NCI-H1436 treated with DMSO at 0.1 percent for 48 hours (cell line): Measurements from ENCODE around the gene SAP30BP.

Experiments
- DNase-seq: peaks from one replicate; lab custom pipeline; 2025; lab: John Stamatoyannopoulos, UW

Gene SAP30BP

DNA sequence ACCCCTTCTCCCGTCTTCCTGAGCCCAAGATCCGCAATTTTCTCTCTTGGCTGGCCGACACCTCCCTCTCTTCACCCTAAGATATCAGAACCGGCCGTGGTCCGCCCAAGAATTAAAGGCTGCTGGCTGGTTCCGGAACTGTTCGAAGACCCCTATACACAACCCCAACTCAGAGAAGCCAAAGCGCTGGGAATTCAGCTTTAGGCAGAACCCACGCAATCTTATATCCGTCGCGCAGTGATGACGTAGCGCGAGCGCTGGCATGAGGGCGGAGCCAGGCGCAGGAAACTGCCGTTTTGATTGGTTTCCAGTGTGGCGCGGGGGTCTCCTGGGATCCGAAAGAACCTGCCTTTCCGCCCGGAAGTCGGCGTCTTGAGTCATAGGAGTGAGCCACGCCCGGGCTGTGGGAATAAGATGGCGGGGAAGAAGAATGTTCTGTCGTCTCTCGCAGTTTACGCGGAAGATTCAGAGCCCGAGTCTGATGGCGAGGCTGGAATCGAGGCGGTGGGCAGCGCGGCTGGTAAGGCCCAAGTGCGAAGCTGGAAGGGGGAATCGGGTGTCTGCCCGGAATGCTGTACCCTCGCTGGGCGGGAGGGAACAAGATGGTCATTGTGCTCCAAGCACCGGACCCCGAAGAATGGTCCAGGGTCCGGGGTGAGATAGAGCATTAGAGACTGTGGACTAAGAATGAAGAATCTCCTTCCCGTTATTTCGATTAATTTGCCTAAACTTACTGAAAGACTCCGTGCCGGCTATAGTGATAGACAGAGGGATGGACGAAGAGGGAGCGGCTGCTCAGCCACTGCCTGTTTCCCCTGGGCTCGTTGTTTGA, at the start of gene SAP30BP, which contains the start of gene RECQL5:
Gene SAP30BP, plus strand, starts transcription at position 380 of the 832 bp plus-strand sequence. Its CDS starts 35 bp downstream, at position 415.
Gene RECQL5, minus strand, starts transcription at position 196 of the 832 bp plus-strand sequence. CDS start 597 bp downstream, outside the sequence.
- DNase-seq: peak; percentile 97

- DNase-seq: no peak
These were observed 49.5 kb upstream of the SAP30BP start for GRCh38 chr17:75617675-75618074.

DNA sequence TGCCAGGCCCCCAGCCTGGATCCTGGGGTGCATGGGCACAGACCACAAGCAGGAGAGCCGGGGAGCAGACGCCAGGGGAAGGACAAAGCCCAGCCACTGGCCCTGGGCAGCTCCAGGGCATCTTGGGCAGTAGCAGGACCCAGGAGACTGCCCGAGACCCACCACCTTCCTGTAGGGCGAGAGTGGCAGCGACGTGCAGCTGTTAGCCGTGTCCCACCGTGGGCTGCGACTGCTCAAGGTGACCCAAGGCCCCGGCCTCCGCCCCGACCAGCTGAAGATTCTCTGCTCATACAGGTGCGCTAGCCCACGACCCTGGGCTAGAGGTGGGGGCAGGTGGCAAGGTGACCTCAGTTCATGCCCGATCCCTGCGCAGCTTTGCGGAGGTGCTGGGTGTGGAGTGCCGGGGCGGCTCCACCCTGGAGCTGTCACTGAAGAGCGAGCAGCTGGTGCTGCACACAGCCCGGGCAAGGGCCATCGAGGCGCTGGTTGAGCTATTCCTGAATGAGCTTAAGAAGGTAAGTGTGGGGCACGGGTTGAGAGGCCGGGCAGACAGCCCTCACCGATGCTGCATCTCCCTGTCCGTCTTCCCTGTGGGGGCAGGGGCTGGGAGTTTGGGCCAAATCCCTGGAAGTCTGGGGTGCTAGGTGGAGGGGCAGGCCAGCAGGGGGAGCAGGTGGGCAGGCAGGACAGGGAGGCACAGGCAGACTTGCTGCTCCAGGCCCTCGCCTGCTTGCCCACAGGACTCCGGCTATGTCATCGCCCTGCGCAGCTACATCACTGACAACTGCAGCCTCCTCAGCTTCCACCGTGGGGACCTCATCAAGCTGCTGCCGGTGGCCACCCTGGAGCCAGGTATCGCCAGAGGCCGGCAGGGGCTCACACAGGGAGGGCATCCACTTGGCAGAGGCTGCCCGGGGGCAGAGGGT, 47.4 kb upstream of the SAP30BP start:
- no peak for DNase-seq

GRCh38 chr17:75621489-75621888, 45.6 kb upstream of the SAP30BP start:
- no peak for DNase-seq

GRCh38 chr17:75622076-75622475, 45.1 kb upstream of the SAP30BP start:
- no peak for DNase-seq

GRCh38 chr17:75622771-75623273, 44.3 kb upstream of the SAP30BP start:
- DNase-seq: no peak

DNA sequence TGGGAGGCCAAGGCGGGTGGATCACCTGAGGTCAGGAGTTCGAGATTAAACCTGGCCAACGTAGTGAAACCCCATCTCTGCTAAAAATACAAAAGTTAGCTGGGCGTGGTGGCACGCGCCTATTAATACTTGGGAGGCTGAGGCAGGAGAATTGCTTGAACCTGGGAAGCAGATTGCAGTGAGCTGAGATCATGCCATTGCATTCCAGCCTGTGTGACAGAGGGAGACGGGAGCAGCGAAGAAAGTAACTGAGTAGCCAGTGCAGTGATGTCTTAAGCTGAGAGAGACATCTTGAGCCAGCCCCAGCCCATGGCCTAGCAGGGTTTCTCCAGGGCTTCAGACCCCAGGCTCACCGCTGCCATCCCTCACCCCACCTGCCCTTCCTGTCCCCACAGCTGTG, 43.8 kb upstream of the SAP30BP start:
- DNase-seq: no peak

GRCh38 chr17:75624021-75624420, 43.1 kb upstream of the SAP30BP start:
- DNase-seq: no peak

- DNase-seq: no peak
These were observed 42.3 kb upstream of the SAP30BP start for GRCh38 chr17:75624714-75625345.

DNA sequence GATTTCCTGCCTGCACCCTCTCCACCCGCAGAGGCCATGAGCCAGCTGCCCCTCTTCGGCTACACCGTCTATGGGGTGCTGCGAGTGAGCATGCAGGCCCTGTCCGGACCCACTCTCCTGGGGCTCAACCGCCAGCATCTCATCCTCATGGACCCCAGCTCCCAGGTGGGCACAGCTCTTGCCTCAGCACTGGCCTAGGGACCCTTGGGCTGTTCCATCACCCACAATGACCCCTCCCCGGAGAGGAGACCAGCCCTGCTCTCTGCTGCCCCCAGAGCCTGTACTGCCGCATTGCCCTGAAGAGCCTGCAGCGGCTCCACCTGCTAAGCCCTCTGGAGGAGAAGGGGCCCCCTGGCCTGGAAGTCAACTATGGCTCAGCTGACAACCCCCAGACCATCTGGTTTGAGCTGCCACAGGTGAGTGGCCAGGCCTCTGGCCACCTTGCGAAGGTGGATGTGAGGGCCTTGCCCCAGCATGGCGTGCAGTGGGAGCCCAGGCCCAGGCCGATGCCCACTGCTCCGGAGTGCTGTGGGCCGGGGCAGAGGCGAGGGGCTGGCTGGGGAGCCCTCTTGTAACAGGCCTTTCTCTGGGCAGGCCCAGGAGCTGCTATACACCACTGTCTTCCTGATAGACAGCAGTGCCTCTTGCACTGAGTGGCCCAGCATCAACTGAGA, 41.2 kb upstream of the SAP30BP start:
- DNase-seq: no peak

- no peak for DNase-seq
These were observed 40.6 kb upstream of the SAP30BP start for GRCh38 chr17:75626496-75627038.

DNA sequence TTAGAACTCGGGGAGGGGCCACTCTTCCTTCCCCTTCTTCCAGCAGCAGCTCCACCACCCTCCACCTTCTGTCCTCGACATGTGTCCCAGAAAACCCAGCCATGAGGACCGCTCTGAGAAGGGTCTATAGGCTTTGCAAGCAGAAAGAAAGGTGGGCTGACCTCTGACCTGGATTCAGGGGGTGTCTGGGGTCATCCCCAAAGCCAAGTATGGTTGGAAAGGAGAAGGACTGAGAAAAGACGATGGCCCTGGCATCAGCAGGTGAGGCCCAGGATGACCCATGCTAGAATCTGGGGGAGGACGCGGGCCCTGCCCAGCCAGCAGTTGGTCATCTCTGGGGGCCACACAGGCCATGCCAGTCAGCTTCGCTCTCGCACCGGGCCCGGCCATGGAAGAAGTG, 40.0 kb upstream of the SAP30BP start:
- DNase-seq: no peak

GRCh38 chr17:75628425-75628824, 38.7 kb upstream of the SAP30BP start:
- DNase-seq: no peak

DNA sequence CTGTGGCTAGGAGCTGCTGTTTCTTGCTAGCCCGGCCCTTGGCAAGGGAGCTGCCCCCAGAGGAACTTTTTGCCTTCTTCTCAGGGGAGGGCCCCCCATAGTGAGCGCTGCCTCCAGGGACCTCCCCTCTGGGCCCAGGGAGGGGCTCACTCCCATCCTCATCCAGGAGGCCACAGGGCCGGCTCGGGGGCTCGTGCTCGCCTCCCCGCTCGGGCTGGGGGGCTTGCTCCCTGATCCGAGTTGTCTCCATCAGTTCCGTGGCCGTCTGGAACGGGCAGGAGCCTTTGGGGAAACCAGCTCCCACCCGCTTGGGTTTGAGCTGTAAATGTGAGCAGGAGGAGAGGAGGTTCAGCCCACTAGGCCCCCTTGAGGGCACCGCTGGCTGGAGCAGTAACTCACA, 38.0 kb upstream of the SAP30BP start:
- no peak for DNase-seq

- DNase-seq: no peak
These were observed 36.8 kb upstream of the SAP30BP start for GRCh38 chr17:75630071-75630917.

DNA sequence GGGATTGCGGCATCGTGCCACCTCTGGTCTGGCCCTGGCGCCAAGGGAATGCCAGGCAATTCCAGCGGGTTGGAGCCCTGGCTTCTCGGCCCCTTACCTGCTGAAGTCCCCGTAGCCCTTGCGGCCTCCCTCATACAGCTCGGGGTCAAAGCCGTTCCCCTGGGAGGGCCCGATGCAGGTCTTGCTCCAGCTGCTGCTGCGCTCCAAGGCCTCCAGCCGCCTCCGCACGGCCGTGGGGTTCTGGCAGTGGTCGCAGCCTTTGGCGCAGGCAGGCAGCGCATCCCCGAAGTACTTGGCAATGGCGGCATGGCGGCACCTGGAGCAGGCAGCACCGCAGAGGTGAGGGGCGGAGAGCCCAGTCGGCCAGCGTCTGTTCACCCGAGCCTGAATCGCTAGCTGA, 35.8 kb upstream of the SAP30BP start:
- no peak for DNase-seq

DNA sequence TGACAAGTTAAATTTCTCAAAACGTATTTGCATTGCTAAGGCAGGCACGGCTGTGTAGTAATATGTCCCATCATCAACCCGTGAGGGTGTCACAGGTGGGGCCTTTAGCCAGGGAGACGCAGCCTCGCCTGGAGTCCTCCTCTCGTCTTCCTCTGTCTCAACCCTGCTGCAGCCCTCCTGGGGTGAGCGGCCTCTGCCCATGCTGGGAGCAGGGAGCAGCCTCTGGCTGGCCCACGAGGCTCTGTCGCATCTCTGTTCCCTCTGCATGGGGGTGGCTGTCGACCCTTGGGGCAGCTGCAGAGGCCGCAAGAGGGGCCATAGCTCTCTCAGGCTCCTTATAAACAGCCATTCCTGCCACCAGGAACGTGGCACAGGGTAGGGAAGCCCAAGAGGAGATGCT, 34.7 kb upstream of the SAP30BP start:
- DNase-seq: no peak

DNA sequence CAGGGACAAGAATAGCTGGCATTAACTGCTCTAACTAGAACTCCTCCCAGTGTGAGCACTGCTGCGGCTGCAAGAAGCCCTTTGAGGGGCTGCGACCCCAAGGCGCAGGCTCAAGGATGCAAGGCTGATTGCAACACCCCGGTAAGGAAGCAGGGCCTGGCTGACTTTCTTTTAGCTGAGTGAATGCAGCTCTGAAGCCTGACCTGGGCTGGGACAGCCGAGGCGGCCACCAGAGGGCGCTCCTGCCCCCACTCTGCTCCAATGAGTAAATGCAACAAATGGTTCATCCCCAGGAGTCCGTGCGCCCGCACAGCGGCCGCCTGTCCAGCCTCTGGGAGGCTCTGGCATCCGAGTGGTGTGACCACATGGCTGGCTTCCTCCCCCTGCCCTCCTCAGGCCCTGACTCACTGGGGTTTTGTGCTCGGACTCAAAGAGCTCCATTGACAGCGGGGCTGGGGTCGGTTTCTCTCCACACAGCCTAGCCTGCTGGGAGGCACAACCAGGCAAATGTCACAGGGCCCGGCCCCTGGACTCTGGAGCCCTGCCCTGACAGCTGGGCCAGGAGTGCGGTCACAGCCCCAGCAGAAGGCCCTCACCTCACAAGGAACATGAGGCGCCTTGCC, 34.2 kb upstream of the SAP30BP start, which contains the start of gene SMIM5:
Gene SMIM5, plus strand, starts transcription at position 572 of the 623 bp plus-strand sequence. CDS start 6,768 bp downstream, outside the sequence.
- DNase-seq: no peak
